Ovary (tissue), 9 donors: ENCODE measurements around the gene TPST1. TPM values are rescaled to one million over a fixed set of nuclear protein-coding genes. Genes with fewer than 3 reads are reported as not detected.

Experiments
- DNase-seq, 5 donors: peaks; one replicate each; pipeline ENCODE4 v3.0.0-alpha.2; 2019 to 2020
- H3K27ac ChIP-seq, 2 donors: fragments of 200-600 bp; one replicate each; pipeline versions ENCODE4 v1.5.1 to v1.8.0; 2019 to 2022
- H3K27me3 ChIP-seq: fragments of 200-600 bp; one replicate; pipeline ENCODE4 v1.8.0; 2022
- H3K36me3 ChIP-seq: fragments of 200-600 bp; sonication (generic); one replicate; pipeline ENCODE4 v1.5.1; 2019
- H3K4me1 ChIP-seq: one replicate; pipeline ENCODE4 v1.8.1; 2013; ENCODE audit warnings: mild to moderate bottlenecking, moderate library complexity; ENCODE audit not compliant: insufficient read depth
- H3K4me3 ChIP-seq: fragments of 200-600 bp; sonication (generic); one replicate; pipeline ENCODE4 v1.5.1; 2017
- H3K9me3 ChIP-seq, 2 donors: fragments of 200-600 bp in 1 of 2; sonication (generic) in 1 of 2; one replicate each; pipeline versions ENCODE4 v1.5.1 to v1.8.1; 2013 to 2019; ENCODE audit warnings: mild to moderate bottlenecking in 1 of 2, moderate library complexity in 1 of 2
- CTCF ChIP-seq, 3 donors: fragments of 450-650 bp in 2 of 3; fragments of 200-600 bp in 1 of 3; IDR thresholded peaks; one replicate each; pipeline versions ENCODE4 v1.5.1 to v1.8.0; 2016 to 2022; ENCODE audit warnings: antibody characterized with exemption in 3 of 3, mild to moderate bottlenecking in 1 of 3
- EP300 ChIP-seq: sonication (generic); formaldehyde crosslinking; IDR thresholded peaks from one replicate; pipeline ENCODE4 v1.6.1; 2017; ENCODE audit warnings: antibody characterized with exemption
- POLR2A ChIP-seq: fragments of 450-650 bp; IDR thresholded peaks from one replicate; pipeline ENCODE4 v1.6.1; 2017; ENCODE audit warnings: antibody characterized with exemption, mild to moderate bottlenecking, moderate library complexity
- WGBS, 3 donors: extraction: QIAGEN DNeasy Blood & Tissue Kit in 1 of 3; methylation state at CpG; one replicate each; pipeline versions ENCODE4 v1.1.5 to v1.1.7; 2013 to 2017; 5-methylcytosine and 5-hydroxymethylcytosine counted together
- intact Hi-C, 4 donors: fragments of 100-400 bp; cut with DNase I; formaldehyde crosslinking; loops; one replicate each; pipeline versions ENCODE4 v1.11.0 to v1.15.1; 2022 to 2023
- polyA plus RNA-seq, 2 donors: library from polyadenylated mRNA; stranded (reverse); fragments of 200-250 nt in 1 of 2; fragments of 350-450 nt in 1 of 2; fragmentation: Illumina TruSeq in 1 of 2; extraction: RNeasy Lipid Tissue Mini Kit (QIAGEN cat#74804) in 1 of 2; gene quantifications; one replicate each; pipeline ENCODE4 v1.2.3, GENCODE V29; 2013 to 2014
- total RNA-seq, 7 donors: library from RNA; depleted of rRNA in 2 of 7; stranded (reverse); fragments of >200 nt in 2 of 7; fragmentation: NEBNext Ultra II Directional in 3 of 7; extraction: Animal tissue kit (Norgen Biotek cat#: 25700) in 3 of 7; gene quantifications; one replicate each; pipeline versions ENCODE4 v1.1.0 to v1.2.4, GENCODE V29; 2016 to 2023
- donor health status: DM: no; HTN: no; CAD: no; lungs with moderate emphysema.
- donor health status: DM: no; HTN: no; CAD: no.
- donor health status: Bipolar disorder and iron deficiency.
- donor health status: DM: yes; HTN: yes; CAD: no.
- donor health status: DM: no; HTN: no; CAD: no.
- donor health status: DM: yes; HTN: yes; CAD: no.

Gene TPST1
- total and polyA plus RNA-seq, 9 donors = 18.9 to 42.6 (median 30.3) TPM

DNA sequence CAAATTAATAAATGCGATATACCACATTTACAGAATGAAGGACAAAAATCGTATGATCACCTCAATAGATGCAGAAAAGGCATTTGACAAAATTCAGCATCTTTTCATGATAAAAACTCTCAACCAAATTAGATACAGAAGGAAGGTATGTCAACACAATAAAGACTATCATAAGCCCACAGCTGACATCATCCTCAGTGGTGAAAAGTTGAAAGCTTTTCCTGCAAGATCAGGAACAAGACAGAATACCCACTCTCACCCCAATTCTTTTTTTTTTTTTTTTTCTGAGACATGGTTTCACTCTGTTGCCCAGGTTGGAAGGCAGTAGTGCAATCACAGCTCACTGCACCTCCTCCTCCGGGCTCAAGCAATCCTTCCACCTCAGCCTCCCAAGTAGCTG lies 67.2 kb downstream of the TPST1 start:
- Histone ChIP-seq H3K4me3 (no peak overlapping the region), H3K27ac (no peak overlapping the region), H3K36me3 (no peaks in the 10 kb centered on the region), H3K9me3 (no peaks in the 10 kb centered on the region), H3K4me1 (no peaks in the 10 kb centered on the region), H3K27me3 (no peaks in the 10 kb centered on the region)
- 97 to 99% (median 98%) methylated on average over 3 of the region's 3 CpGs for WGBS, 3 donors
- TF ChIP-seq CTCF (IDR thresholded peaks at IDR 0.05) = no peak
- no peak for TF ChIP-seq POLR2A
- no peak for TF ChIP-seq EP300
- no peak for DNase-seq
- intact Hi-C loops = no loop called here

DNA sequence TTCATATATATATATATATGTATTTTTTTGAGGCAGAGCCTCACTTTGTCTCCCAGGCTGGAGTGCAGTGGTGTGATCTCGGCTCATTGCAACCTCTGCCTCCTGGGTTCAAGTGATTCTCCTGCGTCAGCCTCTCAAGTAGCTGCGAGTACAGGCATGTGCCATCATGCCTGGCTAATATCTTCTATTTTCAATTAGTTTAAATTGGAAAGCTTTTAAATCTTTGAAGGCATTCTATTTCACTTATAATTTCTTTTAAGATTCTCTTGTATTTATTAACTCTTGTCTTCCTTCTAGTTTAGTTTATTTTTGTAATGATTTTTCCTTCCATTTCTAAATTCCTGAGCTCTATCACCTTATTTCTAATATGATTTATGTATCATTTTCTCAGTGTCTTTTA lies 71.2 kb downstream of the TPST1 start:
- H3K27me3 ChIP-seq = no peaks in the 10 kb centered on the region
- no peaks in the 10 kb centered on the region for H3K4me1 ChIP-seq
- TF ChIP-seq EP300 = no peak
- no peak for TF ChIP-seq CTCF (IDR thresholded peaks at IDR 0.05)
- no peak for TF ChIP-seq POLR2A
- DNase-seq = no peak
- WGBS, 3 donors = 86 to 96% (median 96%) methylated on average over 3 of the region's 3 CpGs
- intact Hi-C loops = no loop called here
- no peak overlapping the region for H3K27ac ChIP-seq
- H3K36me3 ChIP-seq = no peaks in the 10 kb centered on the region
- no peak overlapping the region for H3K4me3 ChIP-seq
- H3K9me3 ChIP-seq = no peaks in the 10 kb centered on the region

DNA sequence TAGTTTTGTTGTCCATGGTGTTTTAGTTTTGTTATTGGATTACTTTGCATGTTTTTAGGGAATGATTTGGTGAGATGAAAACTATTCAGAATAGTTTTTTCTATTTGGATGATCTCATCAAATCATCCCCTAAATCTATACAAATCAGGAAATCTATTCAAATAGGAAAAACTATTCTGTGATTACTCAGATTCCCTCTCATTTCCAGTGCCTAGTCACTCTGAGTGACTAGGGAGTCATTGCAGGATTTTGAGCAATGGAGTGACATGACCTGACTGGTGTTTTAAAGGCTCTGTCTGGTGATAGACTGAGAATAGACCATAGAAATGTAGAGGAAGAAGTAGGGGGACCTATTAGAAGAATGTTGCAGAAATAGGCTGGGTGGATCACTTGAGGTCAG lies 72.4 kb downstream of the TPST1 start:
- TF ChIP-seq POLR2A (no peak), CTCF (IDR thresholded peaks at IDR 0.05) (no peak), EP300 (no peak)
- Histone ChIP-seq H3K9me3 (no peaks in the 10 kb centered on the region), H3K27ac (no peak overlapping the region), H3K4me1 (peaks cover 5% of the 10 kb centered on the region), H3K27me3 (no peaks in the 10 kb centered on the region), H3K4me3 (no peak overlapping the region), H3K36me3 (no peaks in the 10 kb centered on the region)
- intact Hi-C loops = no loop called here
- DNase-seq = no peak

- Histone ChIP-seq H3K27me3 (no peaks in the 10 kb centered on the region), H3K27ac (no peak overlapping the region), H3K4me1 (peaks cover 9% of the 10 kb centered on the region), H3K36me3 (no peaks in the 10 kb centered on the region), H3K9me3 (no peaks in the 10 kb centered on the region), H3K4me3 (no peak overlapping the region)
- intact Hi-C loops = no loop called here
- WGBS, 3 donors = 93 to 96% (median 96%) methylated on average over 7 of the region's 7 CpGs
- DNase-seq = no peak
- TF ChIP-seq POLR2A (no peak), EP300 (no peak), CTCF (IDR thresholded peaks at IDR 0.05) (no peak)
These were observed 74.8 kb downstream of the TPST1 start for GRCh38 chr7:66279912-66280311.
